ENCODE measurements around the gene SNED1. TPM values are rescaled to one million over a fixed set of nuclear protein-coding genes. Genes with fewer than 3 reads are reported as not detected.

The SNED1 gene
- total RNA-seq, 1 donor from 2014 or later, result 0.11 TPM

DNA sequence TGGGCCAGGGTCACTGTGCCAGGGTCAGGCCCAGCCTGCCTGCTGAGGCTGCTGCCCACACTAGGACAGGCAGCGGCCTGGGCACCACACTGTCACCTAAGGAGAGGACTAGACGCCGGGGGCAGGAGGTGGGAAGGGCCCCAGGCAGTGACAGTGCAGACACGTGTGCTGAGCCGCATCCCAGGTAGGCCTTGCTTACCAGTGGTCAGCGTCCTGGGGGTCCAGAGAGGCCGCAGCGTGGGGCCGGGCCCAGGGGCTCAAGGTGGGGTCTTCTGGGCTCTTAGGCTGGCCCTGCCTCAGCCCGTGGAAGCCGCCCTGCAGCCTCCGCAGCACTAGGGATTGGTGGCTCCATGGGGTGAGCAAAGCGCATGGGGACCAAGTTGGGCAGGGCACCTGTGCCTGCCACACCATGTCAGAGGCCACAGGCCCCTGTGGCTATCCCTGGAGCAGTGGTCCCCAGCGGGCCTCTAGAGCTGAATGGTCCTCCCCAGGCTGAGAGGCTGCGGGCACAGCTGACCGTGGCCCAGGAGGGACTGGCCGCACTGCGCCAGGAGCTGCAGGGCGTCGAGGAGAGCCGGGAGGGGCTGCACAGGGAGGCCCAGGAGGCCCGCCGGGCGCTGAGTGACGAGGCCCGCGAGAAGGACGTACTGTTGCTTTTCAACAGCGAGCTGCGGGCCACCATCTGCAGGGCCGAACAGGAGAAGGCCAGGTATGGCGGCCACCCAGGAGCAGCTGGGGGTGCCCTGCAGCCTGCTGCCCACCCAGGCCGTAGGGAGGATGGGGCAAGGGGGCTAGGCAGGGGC lies 35.2 kb upstream of the SNED1 start:
- peaks cover 13% of the 10 kb centered on the region for H3K4me1 Mint-ChIP-seq
- H3K36me3 Mint-ChIP-seq, result no peaks in the 10 kb centered on the region
- no peaks in the 10 kb centered on the region for H3K9me3 Mint-ChIP-seq

DNA sequence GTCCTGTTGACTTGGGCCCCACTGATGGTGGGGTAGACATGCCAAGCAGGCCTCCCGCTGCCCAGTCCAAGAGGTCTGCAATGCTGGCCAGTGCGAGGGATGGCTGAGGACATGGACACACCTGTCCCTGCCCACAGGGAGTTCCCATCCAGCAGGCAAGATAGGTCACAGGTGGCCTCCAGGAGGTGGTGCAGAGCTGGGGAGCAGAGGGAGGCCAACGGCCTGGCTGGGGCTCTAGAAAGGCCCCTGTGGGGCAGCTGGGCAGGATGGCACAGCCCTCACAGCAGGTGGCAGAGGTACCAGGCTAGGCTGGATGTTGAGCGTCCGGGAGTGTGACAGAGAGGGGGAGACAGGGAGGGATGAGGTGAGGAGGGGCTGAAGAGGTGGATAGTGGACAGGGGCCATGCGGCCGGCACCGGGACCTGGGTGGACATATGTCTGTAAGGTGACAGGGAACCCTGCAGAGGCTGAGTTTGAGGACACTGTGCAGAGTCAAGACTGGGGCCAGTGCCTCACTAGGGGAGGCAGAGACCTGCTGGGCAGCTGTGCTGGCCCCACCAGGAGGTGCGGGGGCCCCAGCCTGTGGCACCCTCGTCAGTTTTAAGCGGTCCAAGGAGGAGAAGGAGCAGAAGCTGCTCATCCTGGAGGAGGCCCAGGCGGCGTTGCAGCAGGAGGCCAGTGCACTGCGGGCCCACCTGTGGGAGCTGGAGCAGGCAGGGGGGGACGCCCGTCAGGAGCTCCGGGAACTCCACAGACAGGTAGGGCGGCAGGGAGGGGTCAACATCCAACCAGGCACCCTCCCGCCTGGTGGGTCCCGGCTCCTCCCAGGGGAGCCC lies 34.3 kb upstream of the SNED1 start:
- no peak overlapping the region for H3K9ac ChIP-seq
- no peaks in the 10 kb centered on the region for H3K79me2 ChIP-seq (ENCODE audit: low read depth)
- H3K4me3 Mint-ChIP-seq, result no peak overlapping the region
- H3K9me3 Mint-ChIP-seq, result no peaks in the 10 kb centered on the region
- no peak overlapping the region for H3K4me3 ChIP-seq
- no peaks in the 10 kb centered on the region for H3K9me3 ChIP-seq (ENCODE audit: low read depth)
- peak overlapping the region; percentile 33 for H3K27ac Mint-ChIP-seq
- no peak for DNase-seq (ENCODE audit: low spot score)
- peaks cover 11% of the 10 kb centered on the region for H3K4me1 ChIP-seq
- peaks cover 5% of the 10 kb centered on the region for H3F3A ChIP-seq (ENCODE audit: low read depth)
- H2AFZ ChIP-seq (replicated peaks), result no peak overlapping the region
- H3K27ac ChIP-seq, result no peak overlapping the region
- no peaks in the 10 kb centered on the region for H3K27me3 ChIP-seq
- H3K36me3 ChIP-seq, result no peaks in the 10 kb centered on the region
- peaks cover 2% of the 10 kb centered on the region for H3K27me3 Mint-ChIP-seq (ENCODE audit: insufficient read depth, low read depth)
- TF ChIP-seq EZH2 (IDR thresholded peaks at IDR 0.05), result no peak
- TF ChIP-seq, protein P1, sequence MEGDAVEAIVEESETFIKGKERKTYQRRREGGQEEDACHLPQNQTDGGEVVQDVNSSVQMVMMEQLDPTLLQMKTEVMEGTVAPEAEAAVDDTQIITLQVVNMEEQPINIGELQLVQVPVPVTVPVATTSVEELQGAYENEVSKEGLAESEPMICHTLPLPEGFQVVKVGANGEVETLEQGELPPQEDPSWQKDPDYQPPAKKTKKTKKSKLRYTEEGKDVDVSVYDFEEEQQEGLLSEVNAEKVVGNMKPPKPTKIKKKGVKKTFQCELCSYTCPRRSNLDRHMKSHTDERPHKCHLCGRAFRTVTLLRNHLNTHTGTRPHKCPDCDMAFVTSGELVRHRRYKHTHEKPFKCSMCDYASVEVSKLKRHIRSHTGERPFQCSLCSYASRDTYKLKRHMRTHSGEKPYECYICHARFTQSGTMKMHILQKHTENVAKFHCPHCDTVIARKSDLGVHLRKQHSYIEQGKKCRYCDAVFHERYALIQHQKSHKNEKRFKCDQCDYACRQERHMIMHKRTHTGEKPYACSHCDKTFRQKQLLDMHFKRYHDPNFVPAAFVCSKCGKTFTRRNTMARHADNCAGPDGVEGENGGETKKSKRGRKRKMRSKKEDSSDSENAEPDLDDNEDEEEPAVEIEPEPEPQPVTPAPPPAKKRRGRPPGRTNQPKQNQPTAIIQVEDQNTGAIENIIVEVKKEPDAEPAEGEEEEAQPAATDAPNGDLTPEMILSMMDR (IDR thresholded peaks at IDR 0.05), result no peak
- TF ChIP-seq EZH2phosphoT487 (IDR thresholded peaks at IDR 0.05), result no peak
- no peaks in the 10 kb centered on the region for H4K20me1 ChIP-seq (ENCODE audit: low read depth)
- H3K4me2 ChIP-seq, result no peak overlapping the region
- H3K36me3 Mint-ChIP-seq, result no peaks in the 10 kb centered on the region
- peaks cover 13% of the 10 kb centered on the region for H3K4me1 Mint-ChIP-seq

More for the DNA sequence above, 35.2 kb upstream of the SNED1 start:
- Mint-ChIP-seq H3K27ac (no peak overlapping the region), H3K27me3 (ENCODE audit: insufficient read depth, low read depth) (peaks cover 2% of the 10 kb centered on the region), H3K4me3 (no peak overlapping the region)
- Histone ChIP-seq H3K79me2 (ENCODE audit: low read depth) (no peaks in the 10 kb centered on the region), H3K4me1 (peaks cover 11% of the 10 kb centered on the region), H3K36me3 (no peaks in the 10 kb centered on the region), H3F3A (ENCODE audit: low read depth) (peaks cover 5% of the 10 kb centered on the region), H3K27me3 (no peaks in the 10 kb centered on the region), H3K9me3 (ENCODE audit: low read depth) (no peaks in the 10 kb centered on the region), H3K4me2 (no peak overlapping the region), H2AFZ (replicated peaks) (no peak overlapping the region), H3K9ac (no peak overlapping the region), H3K4me3 (no peak overlapping the region), H4K20me1 (ENCODE audit: low read depth) (no peaks in the 10 kb centered on the region), H3K27ac (no peak overlapping the region)
- TF ChIP-seq EZH2 (IDR thresholded peaks at IDR 0.05) (no peak), EZH2phosphoT487 (IDR thresholded peaks at IDR 0.05) (no peak)
- TF ChIP-seq, protein P1 (IDR thresholded peaks at IDR 0.05), result no peak
- DNase-seq (ENCODE audit: low spot score), result no peak

DNA sequence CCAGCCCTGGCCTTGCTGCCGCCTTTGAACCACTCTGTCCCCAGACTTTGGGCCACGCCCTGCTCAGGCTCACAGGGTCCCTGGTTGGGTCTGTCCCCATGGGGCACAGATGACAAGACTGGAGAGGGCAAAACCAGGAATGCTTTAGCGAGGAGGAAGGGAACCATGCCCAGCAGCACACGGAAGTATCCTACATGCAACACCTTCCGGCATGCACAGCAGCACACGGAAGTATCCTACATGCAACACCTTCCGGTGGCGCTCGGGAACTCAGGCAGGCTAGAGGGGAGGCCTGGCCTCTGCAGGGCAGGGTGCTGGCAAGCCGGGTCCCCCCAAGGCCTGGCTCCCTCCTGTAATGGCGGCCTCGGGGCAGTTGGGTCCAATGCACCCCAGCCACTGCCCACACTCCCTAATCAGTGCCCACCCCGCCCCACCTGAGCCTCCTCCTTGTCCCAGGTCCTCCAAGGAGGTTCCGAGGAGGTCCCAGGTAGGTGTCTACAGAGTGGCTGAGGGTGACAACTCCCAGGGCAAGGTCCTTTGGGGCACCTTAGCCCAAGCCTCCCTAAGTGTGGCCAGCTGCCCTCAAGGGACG lies 33.6 kb upstream of the SNED1 start:
- H3K4me2 ChIP-seq, result no peak overlapping the region
- no peak overlapping the region for H3K27ac Mint-ChIP-seq
- H3K36me3 Mint-ChIP-seq, result no peaks in the 10 kb centered on the region
- TF ChIP-seq EZH2 (IDR thresholded peaks at IDR 0.05), result no peak
- TF ChIP-seq EZH2phosphoT487 (IDR thresholded peaks at IDR 0.05), result no peak
- TF ChIP-seq, protein P1 (IDR thresholded peaks at IDR 0.05), result no peak
- DNase-seq (ENCODE audit: low spot score), result no peak
- peaks cover 5% of the 10 kb centered on the region for H3F3A ChIP-seq (ENCODE audit: low read depth)
- H3K36me3 ChIP-seq, result no peaks in the 10 kb centered on the region
- no peaks in the 10 kb centered on the region for H3K9me3 ChIP-seq (ENCODE audit: low read depth)
- no peaks in the 10 kb centered on the region for H3K27me3 ChIP-seq
- no peaks in the 10 kb centered on the region for H3K9me3 Mint-ChIP-seq
- H3K9ac ChIP-seq, result no peak overlapping the region
- no peak overlapping the region for H3K4me3 ChIP-seq
- peaks cover 8% of the 10 kb centered on the region for H3K4me1 Mint-ChIP-seq
- peaks cover 2% of the 10 kb centered on the region for H3K27me3 Mint-ChIP-seq (ENCODE audit: insufficient read depth, low read depth)
- H3K4me3 Mint-ChIP-seq, result no peak overlapping the region
- no peak overlapping the region for H3K27ac ChIP-seq
- no peaks in the 10 kb centered on the region for H3K79me2 ChIP-seq (ENCODE audit: low read depth)
- H4K20me1 ChIP-seq (ENCODE audit: low read depth), result no peaks in the 10 kb centered on the region
- H3K4me1 ChIP-seq, result peaks cover 11% of the 10 kb centered on the region
- no peak overlapping the region for H2AFZ ChIP-seq (replicated peaks)
